CD4-positive, alpha-beta memory T cell (primary cell): Measurements from ENCODE around the gene MYO1A. TPM values are rescaled to one million over a fixed set of nuclear protein-coding genes. Genes with fewer than 3 reads are reported as not detected.
A peak's percentile ranks its signal among the peaks of the same experiment; 100 is the strongest.

Experiments used
- CTCF ChIA-PET: fragments of 350-600 bp; sonication (Branson Sonifier 250); formaldehyde crosslinking; loops from one replicate; lab custom pipeline; 2021; ENCODE audit warnings: inconsistent platforms; ENCODE audit not compliant: partially characterized antibody; lab: Charles Lee
- POLR2A ChIA-PET: fragments of 350-600 bp; sonication (Branson Sonifier 250); formaldehyde crosslinking; loops from one replicate; lab custom pipeline; 2021; ENCODE audit not compliant: partially characterized antibody; lab: Charles Lee
- DNase-seq, 5 donors: peaks; one replicate each; pipeline versions ENCODE4 v3.0.0 to v3.0.0-alpha.2; 2020 to 2022; ENCODE audit warnings: mixed read lengths in 1 of 5
- H3K27ac ChIP-seq: one replicate; pipeline ENCODE4 v1.7.0; 2013; ENCODE audit warnings: low read depth, low read length
- H3K27me3 ChIP-seq: 2 replicates; pipeline ENCODE4 v1.7.0; 2013; ENCODE audit warnings: mild to moderate bottlenecking, low read length, moderate library complexity; ENCODE audit not compliant: insufficient read depth
- H3K36me3 ChIP-seq: 2 replicates; pipeline ENCODE4 v1.7.0; 2013; ENCODE audit warnings: mild to moderate bottlenecking, low read length, moderate library complexity; ENCODE audit not compliant: insufficient read depth
- H3K4me1 ChIP-seq: 2 replicates; pipeline ENCODE4 v1.7.0; 2013; ENCODE audit warnings: mild to moderate bottlenecking, low read length, moderate library complexity; ENCODE audit not compliant: insufficient read depth
- H3K4me3 ChIP-seq, 2 donors: one replicate each; pipeline ENCODE4 v1.7.0; 2013; ENCODE audit warnings: low read length in 2 of 2, mild to moderate bottlenecking in 1 of 2
- H3K9me3 ChIP-seq, 2 donors: one replicate each; pipeline ENCODE4 v1.7.0; 2013; ENCODE audit warnings: low read length in 2 of 2, control low read depth in 1 of 2; ENCODE audit not compliant: control insufficient read depth in 1 of 2
- H3K27ac Mint-ChIP-seq, 7 donors: one replicate each; pipeline ENCODE4 v1.8.0; 2020 to 2021; ENCODE audit warnings: mixed read lengths in 7 of 7, mild to moderate bottlenecking in 6 of 7, inconsistent platforms in 3 of 7, moderate library complexity in 3 of 7
- H3K27me3 Mint-ChIP-seq, 2 donors: one replicate each; pipeline ENCODE4 v1.8.0; 2020 to 2021; ENCODE audit warnings: mixed read lengths in 2 of 2
- H3K36me3 Mint-ChIP-seq, 2 donors: one replicate each; pipeline ENCODE4 v1.8.0; 2020 to 2021; ENCODE audit warnings: mixed read lengths in 2 of 2, inconsistent platforms in 1 of 2, mild to moderate bottlenecking in 1 of 2
- H3K4me1 Mint-ChIP-seq, 4 donors: one replicate each; pipeline ENCODE4 v1.8.0; 2020 to 2021; ENCODE audit warnings: mixed read lengths in 4 of 4, mild to moderate bottlenecking in 1 of 4
- H3K4me3 Mint-ChIP-seq, 8 donors: one replicate each; pipeline ENCODE4 v1.8.0; 2020 to 2021; ENCODE audit warnings: mixed read lengths in 8 of 8, mild to moderate bottlenecking in 7 of 8, moderate library complexity in 6 of 8, inconsistent platforms in 3 of 8
- H3K9me3 Mint-ChIP-seq, 8 donors: one replicate each; pipeline ENCODE4 v1.8.0; 2020 to 2021; ENCODE audit warnings: mixed read lengths in 8 of 8, mild to moderate bottlenecking in 5 of 8, inconsistent platforms in 3 of 8, moderate library complexity in 1 of 8
- intact Hi-C: fragments of 100-400 bp; cut with micrococcal nuclease; formaldehyde crosslinking; loops from one replicate; pipeline ENCODE4 v1.15.1; 2023
- polyA plus RNA-seq, 2 donors: library from polyadenylated mRNA; unstranded; fragments of 300-500 nt; fragmentation: Illumina TruSeq; gene quantifications; one replicate each; pipeline ENCODE4 v1.2.3, GENCODE V29; 2021
- total RNA-seq, 2 experiments: library from RNA; stranded (reverse); gene quantifications; one replicate each; pipeline ENCODE4 v1.2.3, GENCODE V29; 2021

The MYO1A gene
- total and polyA plus RNA-seq, 4 experiments from 2014 or later: 1.2 to 3.0 TPM; not detected in 2

DNA sequence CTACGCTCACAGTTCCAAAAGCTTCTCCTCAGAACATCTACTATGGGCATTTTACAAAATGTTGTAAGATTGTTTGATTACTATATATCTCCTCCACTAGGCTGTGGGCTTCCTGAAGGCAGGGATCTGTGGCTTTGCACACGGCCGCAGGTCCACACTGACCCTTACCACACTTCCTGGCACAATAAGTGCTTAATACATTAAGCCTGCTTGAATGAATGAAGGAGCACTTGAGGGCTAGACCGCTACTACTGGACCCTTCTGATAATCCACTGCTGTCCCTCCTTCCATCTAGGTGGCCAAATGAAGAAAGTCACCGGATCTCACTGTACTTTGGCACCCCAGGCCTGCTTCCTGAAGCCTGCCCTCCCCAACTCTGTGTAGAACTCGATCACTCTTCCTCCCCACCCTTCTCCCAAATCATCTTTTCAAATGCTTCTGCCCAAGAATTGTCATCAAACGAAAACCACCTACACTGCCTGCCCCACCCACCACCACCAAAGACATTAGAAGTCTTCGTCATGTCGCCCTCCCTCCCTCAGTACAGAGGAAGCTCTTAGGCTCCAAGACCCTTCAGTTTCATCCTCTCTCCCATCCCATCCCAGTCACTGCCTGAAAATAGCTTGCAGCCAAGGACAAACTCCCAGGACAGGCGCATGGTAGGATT is 43.0 kb downstream of the MYO1A start:
- CTCF ChIA-PET: interaction anchor here (1.0 to 15.8 kb wide), 5 partner anchors 11 to 249 kb away, joined by 3 to 226 read pairs (median 14); partner anchors contain the start of gene STAT6
- no peak for DNase-seq
- intact Hi-C loops: loop anchor here (5.0 kb wide), 2 partner anchors 175 to 250 kb away; no protein-coding TSS in a partner anchor
- no peaks in the 10 kb centered on the region for H3K9me3 Mint-ChIP-seq
- Histone ChIP-seq H3K9me3 (no peaks in the 10 kb centered on the region), H3K4me3 (no peak overlapping the region), H3K4me1 (peaks cover 52% of the 10 kb centered on the region), H3K27ac (peak overlapping the region; percentile 52), H3K27me3 (no peaks in the 10 kb centered on the region), H3K36me3 (peaks cover 25% of the 10 kb centered on the region)
- peaks cover 19 to 36% of the 10 kb centered on the region in 2 donors for H3K36me3 Mint-ChIP-seq
- peaks cover 38 to 67% (median 53%) of the 10 kb centered on the region in 4 donors for H3K4me1 Mint-ChIP-seq
- H3K4me3 Mint-ChIP-seq: peak overlapping the region; percentile 87 to 94 (median 90)
- H3K27me3 Mint-ChIP-seq: no peaks in the 10 kb centered on the region
- POLR2A ChIA-PET: interaction anchor here (0.6 to 8.7 kb wide), 3 partner anchors 56 to 104 kb away, joined by 3 to 62 read pairs (median 3); partner anchors contain the start of gene STAT6
- peak overlapping the region; percentile 79 to 95 (median 92) for H3K27ac Mint-ChIP-seq

DNA sequence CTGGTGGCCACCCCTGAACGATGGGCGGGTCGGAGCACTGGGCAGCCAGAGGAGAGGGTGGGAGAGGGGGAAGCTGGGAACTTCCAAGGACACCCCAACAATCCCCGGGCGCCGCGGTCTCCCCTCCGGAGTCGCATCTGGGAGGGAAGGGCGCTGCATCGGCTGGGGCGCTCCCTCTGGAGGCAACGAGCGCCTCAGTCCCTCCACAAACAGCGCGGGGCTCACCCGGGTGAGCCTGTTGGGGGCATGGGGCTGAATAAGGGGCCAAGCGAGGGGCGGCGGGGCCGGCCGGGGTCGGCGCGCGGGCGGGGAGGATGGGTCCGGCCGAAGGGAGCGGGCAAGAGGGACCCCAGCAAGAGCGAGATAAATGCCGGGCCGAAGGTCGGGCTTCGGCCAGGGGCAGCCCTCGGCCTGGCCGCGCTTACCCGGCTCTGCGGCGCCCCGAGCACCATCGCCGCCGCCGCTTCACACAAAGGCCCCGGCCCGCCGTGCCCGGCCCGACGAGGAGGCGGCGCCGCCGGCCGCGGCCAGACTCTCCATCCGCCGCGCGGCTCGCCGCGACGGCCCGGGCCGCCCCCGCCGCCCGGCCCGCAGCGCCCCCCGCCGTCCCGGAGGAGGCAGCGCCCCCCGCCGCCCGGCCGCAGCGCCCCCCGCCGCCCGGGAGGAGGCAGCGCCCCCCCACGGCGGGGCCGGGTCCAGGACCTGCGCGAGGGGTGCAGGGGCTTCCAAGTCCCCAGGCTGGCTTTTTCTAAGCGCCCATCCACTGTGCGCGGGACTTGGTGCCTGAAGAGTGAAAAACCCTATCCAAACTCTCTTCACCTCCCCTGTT is 43.7 kb downstream of the MYO1A start, which contains the start of gene ZBTB39:
TSS of gene ZBTB39 (minus strand) at position 567 of the 829 bp plus-strand sequence. CDS start 1,629 bp downstream, outside the sequence.
- Mint-ChIP-seq H3K27ac (peak within 1 kb of the TSS; percentile 83 to 96 (median 95)), H3K36me3 (peaks cover 23 to 43% of the 10 kb centered on the region in 2 donors), H3K9me3 (no peaks in the 10 kb centered on the region), H3K27me3 (no peaks in the 10 kb centered on the region), H3K4me1 (peaks cover 36 to 67% (median 52%) of the 10 kb centered on the region in 4 donors), H3K4me3 (peak within 1 kb of the TSS; percentile 90 to 98 (median 96))
- Histone ChIP-seq H3K27ac (peak within 1 kb of the TSS; percentile 69), H3K9me3 (no peaks in the 10 kb centered on the region), H3K27me3 (no peaks in the 10 kb centered on the region), H3K4me1 (peaks cover 52% of the 10 kb centered on the region), H3K36me3 (peaks cover 29% of the 10 kb centered on the region), H3K4me3 (peak within 1 kb of the TSS; percentile 44 to 60)
- POLR2A ChIA-PET: interaction anchor here (1.1 to 8.7 kb wide), 3 partner anchors 57 to 281 kb away, joined by 3 to 62 read pairs (median 4); partner anchors contain the start of genes NACA and STAT6
- peak; percentile 50 to 76 (median 68) for DNase-seq
- intact Hi-C loops: loop anchor here (5.0 kb wide), 2 partner anchors 176 to 249 kb away; no protein-coding TSS in a partner anchor
- CTCF ChIA-PET: interaction anchor here (0.7 to 15.8 kb wide), 12 partner anchors 10 to 296 kb away, joined by 3 to 226 read pairs (median 6); partner anchors contain the start of gene STAT6

DNA sequence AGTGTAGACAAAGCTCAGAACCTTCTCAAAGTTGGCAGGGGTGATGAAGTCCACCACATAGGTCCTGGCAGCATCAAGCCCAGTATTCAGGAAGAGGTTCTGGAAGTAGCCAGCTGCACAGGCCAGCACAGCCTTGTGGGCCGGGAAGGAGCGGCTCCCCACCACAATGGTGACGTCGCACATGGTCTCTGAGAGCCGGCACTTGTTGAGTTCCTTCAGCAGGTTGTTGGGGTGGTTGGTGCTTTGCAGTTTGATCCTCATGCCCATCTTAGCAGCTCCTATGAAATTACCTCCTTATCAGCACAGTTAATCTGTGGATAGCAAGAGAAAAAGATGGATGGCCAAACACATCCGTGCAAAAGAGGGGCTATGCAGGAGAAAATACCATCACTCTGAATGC is 45.3 kb downstream of the MYO1A start:
- H3K4me1 ChIP-seq: peaks cover 48% of the 10 kb centered on the region
- ChIA-PET CTCF (interaction anchor here (0.8 to 15.8 kb wide), 18 partner anchors 8 to 340 kb away, joined by 3 to 226 read pairs (median 6); partner anchors contain the start of genes SHMT2 and STAT6), POLR2A (interaction anchor here (1.8 to 8.7 kb wide), 2 partner anchors 106 to 279 kb away, joined by 4 to 62 read pairs; partner anchors contain the start of genes NACA and STAT6)
- Mint-ChIP-seq H3K9me3 (no peaks in the 10 kb centered on the region), H3K4me1 (peaks cover 36 to 79% (median 57%) of the 10 kb centered on the region in 4 donors), H3K4me3 (peak overlapping the region; percentile 57 to 98 (median 96)), H3K27ac (peak overlapping the region in 1 of 7 donors; percentile 14), H3K36me3 (peaks cover 32 to 56% of the 10 kb centered on the region in 2 donors), H3K27me3 (no peaks in the 10 kb centered on the region)
- no peak overlapping the region for H3K27ac ChIP-seq
- intact Hi-C loops: loop anchor here (5.0 kb wide), 2 partner anchors 178 to 247 kb away; no protein-coding TSS in a partner anchor
- DNase-seq: no peak
- no peaks in the 10 kb centered on the region for H3K9me3 ChIP-seq
- H3K27me3 ChIP-seq: no peaks in the 10 kb centered on the region
- no peak overlapping the region for H3K4me3 ChIP-seq
- peaks cover 40% of the 10 kb centered on the region for H3K36me3 ChIP-seq

DNA sequence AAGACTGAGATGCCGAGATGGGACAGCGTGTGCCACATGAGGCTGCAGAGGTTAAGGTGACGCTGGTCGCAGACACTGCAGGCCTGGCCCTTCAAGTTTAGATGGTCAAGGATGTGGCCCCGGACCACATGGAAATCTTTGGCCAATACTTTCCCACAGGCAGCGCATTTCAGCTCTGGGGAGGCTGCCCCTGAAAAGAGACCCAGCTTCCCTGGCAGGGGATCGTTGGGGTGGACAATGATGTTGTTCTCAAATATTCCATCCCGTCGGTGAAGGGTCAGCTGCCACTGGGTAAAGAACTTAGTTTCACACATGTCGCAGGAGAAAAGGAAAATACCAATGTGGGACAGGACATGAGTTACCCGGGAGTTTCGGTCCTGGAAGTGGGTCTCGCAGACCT is 46.5 kb downstream of the MYO1A start:
- no peaks in the 10 kb centered on the region for H3K27me3 ChIP-seq
- no peak for DNase-seq
- CTCF ChIA-PET: interaction anchor here (0.9 to 15.8 kb wide), 9 partner anchors 14 to 246 kb away, joined by 3 to 226 read pairs (median 8); no protein-coding TSS in a partner anchor
- Mint-ChIP-seq H3K27me3 (no peaks in the 10 kb centered on the region), H3K27ac (no peak overlapping the region), H3K9me3 (no peaks in the 10 kb centered on the region), H3K36me3 (peaks cover 41 to 65% of the 10 kb centered on the region in 2 donors), H3K4me3 (no peak overlapping the region), H3K4me1 (peaks cover 43 to 87% (median 63%) of the 10 kb centered on the region in 4 donors)
- POLR2A ChIA-PET: interaction anchor here (8.7 kb wide), 1 partner anchor 108 kb away, joined by 62 read pairs; the partner anchor contains the start of gene STAT6
- H3K4me3 ChIP-seq: no peak overlapping the region
- intact Hi-C loops: no loop called here
- no peaks in the 10 kb centered on the region for H3K9me3 ChIP-seq
- H3K4me1 ChIP-seq: peaks cover 52% of the 10 kb centered on the region
- H3K36me3 ChIP-seq: peaks cover 40% of the 10 kb centered on the region
- H3K27ac ChIP-seq: no peak overlapping the region

DNA sequence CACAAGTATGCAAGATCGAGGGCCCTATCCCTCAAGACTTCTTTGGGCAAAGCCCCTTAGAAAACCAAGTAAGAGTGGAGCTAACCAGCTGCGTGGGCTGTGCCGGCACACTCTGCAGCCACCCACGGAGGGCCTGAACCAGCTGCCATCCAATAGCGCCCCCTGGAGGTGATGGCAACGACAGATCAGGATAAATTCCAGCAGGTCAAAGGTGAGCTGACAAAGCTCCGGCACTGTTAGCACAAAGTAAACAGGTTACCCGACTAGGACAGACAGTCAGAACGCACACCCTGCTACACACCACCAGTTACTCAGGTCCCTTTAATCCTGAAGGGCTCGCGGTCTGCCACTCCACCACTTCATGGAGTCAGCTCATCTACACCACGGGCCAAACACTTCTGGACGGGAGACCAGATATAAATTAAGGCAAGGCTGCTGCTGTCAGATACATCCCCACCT is 48.5 kb downstream of the MYO1A start:
- peak overlapping the region in 3 of 8 donors; percentile 29 to 43 (median 29) for H3K4me3 Mint-ChIP-seq

DNA sequence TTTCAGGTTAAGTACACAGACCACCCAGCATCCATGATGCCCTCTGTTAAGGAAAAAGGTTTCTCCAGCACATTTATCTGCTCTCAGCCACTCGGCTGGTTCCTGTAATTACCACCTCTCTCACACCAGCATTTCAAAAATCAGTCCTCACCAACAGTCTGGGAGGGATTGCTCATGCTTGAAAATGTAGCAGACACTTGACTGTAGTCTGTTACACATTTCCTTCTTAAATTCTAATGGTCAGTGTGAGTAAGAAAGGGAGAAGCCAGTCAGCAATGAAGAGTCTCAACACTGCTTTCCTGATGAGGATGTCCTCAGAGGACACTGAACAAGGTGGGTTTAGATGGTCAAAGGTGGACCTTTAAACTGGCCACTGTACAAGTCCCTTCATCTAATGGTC is 49.5 kb downstream of the MYO1A start:
- peaks cover 48 to 77% of the 10 kb centered on the region in 2 donors for H3K36me3 Mint-ChIP-seq

More for the DNA sequence above, 48.5 kb downstream of the MYO1A start:
- POLR2A ChIA-PET: interaction anchor here (1.4 kb wide), 1 partner anchor 111 kb away, joined by 3 read pairs; no protein-coding TSS in a partner anchor
- H3K36me3 Mint-ChIP-seq: peaks cover 48 to 72% of the 10 kb centered on the region in 2 donors
- CTCF ChIA-PET: interaction anchor here (0.6 to 15.8 kb wide), 20 partner anchors 9 to 371 kb away, joined by 3 to 226 read pairs (median 6); partner anchors contain the start of genes BAZ2A, PRIM1, STAT6 and TAC3
- no peaks in the 10 kb centered on the region for H3K27me3 Mint-ChIP-seq
- DNase-seq: peak; percentile 64 to 71 (median 68)
- no peaks in the 10 kb centered on the region for H3K9me3 ChIP-seq
- peaks cover 33% of the 10 kb centered on the region for H3K4me1 ChIP-seq
- peaks cover 30 to 71% (median 48%) of the 10 kb centered on the region in 4 donors for H3K4me1 Mint-ChIP-seq
- H3K27ac Mint-ChIP-seq: peak overlapping the region in 5 of 7 donors; percentile 42 to 69 (median 52)
- intact Hi-C loops: no loop called here
- H3K9me3 Mint-ChIP-seq: no peaks in the 10 kb centered on the region
- no peak overlapping the region for H3K27ac ChIP-seq
- H3K4me3 ChIP-seq: no peak overlapping the region
- no peaks in the 10 kb centered on the region for H3K27me3 ChIP-seq
- H3K36me3 ChIP-seq: peaks cover 45% of the 10 kb centered on the region

More for the DNA sequence above, 49.5 kb downstream of the MYO1A start:
- H3K9me3 Mint-ChIP-seq: no peaks in the 10 kb centered on the region
- H3K4me3 ChIP-seq: no peak overlapping the region
- ChIA-PET CTCF (interaction anchor here (2.2 to 15.8 kb wide), 3 partner anchors 10 to 62 kb away, joined by 15 to 226 read pairs (median 51); no protein-coding TSS in a partner anchor), POLR2A (no interaction called here)
- no peaks in the 10 kb centered on the region for H3K27me3 Mint-ChIP-seq
- no peak overlapping the region for H3K4me3 Mint-ChIP-seq
- no peak for DNase-seq
- peaks cover 27 to 65% (median 44%) of the 10 kb centered on the region in 4 donors for H3K4me1 Mint-ChIP-seq
- H3K9me3 ChIP-seq: no peaks in the 10 kb centered on the region
- peaks cover 29% of the 10 kb centered on the region for H3K4me1 ChIP-seq
- H3K27me3 ChIP-seq: no peaks in the 10 kb centered on the region
- peaks cover 45% of the 10 kb centered on the region for H3K36me3 ChIP-seq
- H3K27ac Mint-ChIP-seq: peak overlapping the region in 1 of 7 donors; percentile 23
- intact Hi-C loops: no loop called here
- H3K27ac ChIP-seq: no peak overlapping the region
